ENCODE results near the gene WTAP.
"Not testable (repeated sequence)": the region's sequence is repeated elsewhere in the genome, so short reads cannot be mapped to it uniquely, and the experiment has no call there.

The WTAP gene

GRCh38 chr6:159762681-159763293 lies 35.5 kb downstream of the WTAP start:
- DNase-seq: peak; percentile 40

- no peak for DNase-seq
These were observed 39.6 kb downstream of the WTAP start for GRCh38 chr6:159766906-159767305.

GRCh38 chr6:159769470-159769869 lies 42.2 kb downstream of the WTAP start:
- no peak for DNase-seq

- DNase-seq: no peak
These were observed 44.9 kb downstream of the WTAP start for GRCh38 chr6:159772196-159772595.

- no peak for DNase-seq
These were observed 50.1 kb downstream of the WTAP start for GRCh38 chr6:159777240-159777904.

GRCh38 chr6:159778131-159778530 lies 50.8 kb downstream of the WTAP start:
- no peak for DNase-seq

- no peak for DNase-seq
These were observed 51.3 kb downstream of the WTAP start for GRCh38 chr6:159778542-159779103.

GRCh38 chr6:159788276-159788675 lies 61.0 kb downstream of the WTAP start:
- no peak for DNase-seq

GRCh38 chr6:159788753-159789376 lies 61.6 kb downstream of the WTAP start:
- peak; percentile 7 for DNase-seq

- DNase-seq: peak; percentile 99
These were observed 62.3 kb downstream of the WTAP start, which contains the start of gene TCP1 for GRCh38 chr6:159789377-159790148. Gene TCP1, minus strand, starts transcription at chr6:159789602. Its CDS starts 134 bp downstream, at chr6:159789468.

- peak; percentile 91 for DNase-seq
These were observed 63.0 kb downstream of the WTAP start, which contains the start of gene MRPL18 for GRCh38 chr6:159790149-159790955. Gene MRPL18, plus strand, starts transcription at chr6:159790467. Its CDS starts 121 bp downstream, at chr6:159790588.

GRCh38 chr6:159790956-159791598 lies 63.8 kb downstream of the WTAP start:
- peak; percentile 6 for DNase-seq

- DNase-seq: not testable (repeated sequence)
These were observed 67.7 kb downstream of the WTAP start for GRCh38 chr6:159794976-159795375.

- no peak for DNase-seq
These were observed 70.2 kb downstream of the WTAP start for GRCh38 chr6:159797554-159797953.

GRCh38 chr6:159800141-159800865 lies 73.0 kb downstream of the WTAP start, which contains the start of gene PNLDC1:
Gene PNLDC1, plus strand, starts transcription at chr6:159800276. Its CDS starts 32 bp downstream, at chr6:159800308.
- DNase-seq: no peak

GRCh38 chr6:159801935-159802334 lies 74.6 kb downstream of the WTAP start:
- no peak for DNase-seq

- no peak for DNase-seq
These were observed 77.2 kb downstream of the WTAP start for GRCh38 chr6:159804504-159804903.

GRCh38 chr6:159805440-159806020 lies 78.2 kb downstream of the WTAP start:
- no peak for DNase-seq
